Occipital lobe (tissue), 2 donors: ENCODE measurements around the gene OR2T12. TPM values are rescaled to one million over a fixed set of nuclear protein-coding genes. Genes with fewer than 3 reads are reported as not detected.
"Not testable (repeated sequence)": the region's sequence is repeated elsewhere in the genome, so short reads cannot be mapped to it uniquely, and the experiment has no call there.

Experiments
- DNase-seq: peaks from one replicate; lab custom pipeline; 2025; lab: John Stamatoyannopoulos, UW
- total RNA-seq: library from RNA; depleted of rRNA; stranded (reverse); fragments of >200 nt; gene quantifications from one replicate; pipeline ENCODE4 v1.2.3, GENCODE V29; 2014

Gene OR2T12, protein sequence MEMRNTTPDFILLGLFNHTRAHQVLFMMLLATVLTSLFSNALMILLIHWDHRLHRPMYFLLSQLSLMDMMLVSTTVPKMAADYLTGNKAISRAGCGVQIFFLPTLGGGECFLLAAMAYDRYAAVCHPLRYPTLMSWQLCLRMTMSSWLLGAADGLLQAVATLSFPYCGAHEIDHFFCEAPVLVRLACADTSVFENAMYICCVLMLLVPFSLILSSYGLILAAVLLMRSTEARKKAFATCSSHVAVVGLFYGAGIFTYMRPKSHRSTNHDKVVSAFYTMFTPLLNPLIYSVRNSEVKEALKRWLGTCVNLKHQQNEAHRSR
- total RNA-seq = not detected

- DNase-seq = no peak
Observed at GRCh38 chr1:248303324-248303723, at the start of gene OR2T12. TSS of gene OR2T12 (minus strand) at chr1:248303424. CDS start at chr1:248295578, 7,846 bp downstream.

DNA sequence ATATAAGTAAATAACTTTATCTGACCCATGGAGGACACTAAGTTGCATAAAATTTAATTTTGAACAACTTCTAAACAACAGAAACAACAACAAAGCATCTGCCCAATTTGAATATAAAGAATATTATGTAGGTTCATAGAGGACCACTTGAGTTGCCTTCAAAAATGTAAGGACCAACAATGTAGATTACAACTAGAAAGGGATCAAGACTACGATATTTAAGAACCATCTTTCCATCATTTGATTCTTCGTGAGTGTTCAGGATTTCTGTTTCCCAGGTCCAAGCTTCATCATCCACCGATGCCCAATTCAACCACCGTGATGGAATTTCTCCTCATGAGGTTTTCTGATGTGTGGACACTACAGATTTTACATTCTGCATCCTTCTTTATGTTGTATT lies 45.3 kb upstream of the OR2T12 start, which contains the start of gene OR14C36:
TSS of gene OR14C36 (plus strand) at position 301 of the 400 bp plus-strand sequence. CDS start at position 301, 0 bp downstream.
- DNase-seq = no peak

- DNase-seq = no peak
Observed at GRCh38 chr1:248343451-248343850, 40.2 kb upstream of the OR2T12 start.

GRCh38 chr1:248324468-248324867 lies 21.2 kb upstream of the OR2T12 start, which contains the start of gene OR2M7:
TSS of gene OR2M7 (minus strand) at chr1:248324568. CDS start at chr1:248324568, 0 bp downstream.
- no peak for DNase-seq

- DNase-seq = no peak
Observed at GRCh38 chr1:248316796-248317195, 13.6 kb upstream of the OR2T12 start.

DNA sequence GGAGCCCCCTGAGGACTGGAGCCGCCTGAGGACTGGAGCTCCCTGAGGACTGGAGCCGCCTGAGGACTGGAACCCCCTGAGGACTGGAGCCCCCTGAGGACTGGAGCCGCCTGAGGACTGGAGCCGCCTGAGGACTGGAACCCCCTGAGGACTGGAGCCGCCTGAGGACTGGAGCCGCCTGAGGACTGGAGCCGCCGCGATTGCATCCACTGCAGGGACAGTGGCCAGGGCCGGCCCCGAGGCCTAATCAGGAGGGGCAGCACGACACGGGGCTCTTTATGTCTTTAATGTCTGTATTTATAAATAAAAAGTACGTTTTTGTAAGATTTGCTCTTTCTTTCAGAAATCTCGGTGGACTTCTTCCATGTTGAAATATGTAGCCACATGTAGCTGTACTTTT lies 3.5 kb upstream of the OR2T12 start:
- not testable (repeated sequence) for DNase-seq

- DNase-seq = no peak
Observed at GRCh38 chr1:248306103-248306502, 2.9 kb upstream of the OR2T12 start.

- DNase-seq = not testable (repeated sequence)
Observed at GRCh38 chr1:248305672-248306071, 2.4 kb upstream of the OR2T12 start.

- no peak for DNase-seq
Observed at GRCh38 chr1:248288391-248288790, 14.8 kb downstream of the OR2T12 start.

DNA sequence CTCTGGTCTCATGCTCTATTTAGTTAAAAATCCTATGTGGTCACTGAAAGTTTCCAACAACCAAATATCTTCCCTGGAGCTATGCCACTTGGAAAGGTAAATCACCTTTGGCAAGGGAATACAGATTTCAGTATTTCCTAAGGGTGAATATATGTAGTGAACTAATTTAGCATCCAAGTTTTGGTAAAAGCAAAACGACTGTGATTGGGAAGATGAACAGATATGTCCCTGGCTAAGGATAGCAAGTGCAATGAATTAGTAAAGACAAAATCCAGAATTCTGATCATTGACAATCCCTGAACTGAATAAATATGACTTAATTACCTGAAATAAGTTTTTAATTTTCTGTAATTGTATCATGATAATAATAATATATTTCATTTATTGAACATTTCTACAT lies 25.3 kb downstream of the OR2T12 start, which contains the start of gene OR2T33:
TSS of gene OR2T33 (minus strand) at position 101 of the 400 bp plus-strand sequence. CDS start 4,162 bp downstream, outside the sequence.
- no peak for DNase-seq

DNA sequence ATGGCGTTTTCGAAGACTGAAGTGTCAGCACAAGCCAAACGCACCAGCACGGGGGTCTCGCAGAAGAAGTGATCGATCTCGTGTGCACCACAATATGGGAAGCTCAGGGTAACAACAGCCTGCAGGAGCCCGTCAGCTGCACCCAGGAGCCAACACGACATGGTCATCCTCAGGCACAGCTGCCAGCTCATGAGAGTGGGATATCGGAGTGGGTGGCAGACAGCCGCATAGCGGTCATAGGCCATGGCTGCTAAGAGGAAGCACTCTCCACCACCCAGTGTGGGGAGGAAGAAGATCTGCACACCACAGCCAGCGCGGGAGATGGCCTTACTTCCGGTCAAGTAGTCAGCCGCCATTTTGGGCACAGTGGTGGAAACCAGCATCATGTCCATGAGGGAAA lies 30.0 kb downstream of the OR2T12 start:
- not testable (repeated sequence) for DNase-seq

- no peak for DNase-seq
Observed at GRCh38 chr1:248268178-248268577, 35.0 kb downstream of the OR2T12 start.

DNA sequence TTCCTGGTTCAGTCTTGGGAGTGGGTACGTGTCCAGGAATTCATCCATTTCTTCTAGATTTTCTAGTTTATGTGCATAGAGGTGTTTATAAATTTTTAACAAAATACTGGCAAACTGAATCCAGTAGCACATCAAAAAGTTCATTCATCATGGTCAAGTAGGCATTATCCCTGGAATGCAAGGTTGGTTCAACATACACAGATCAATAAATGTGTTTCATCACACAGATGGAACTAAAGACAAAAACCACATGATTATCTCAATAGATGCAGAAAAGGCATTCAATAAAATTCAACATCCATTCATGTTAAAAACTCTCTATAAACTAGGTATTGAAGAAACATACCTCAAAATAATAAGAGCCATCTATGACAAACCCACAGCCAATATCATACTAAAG lies 43.9 kb downstream of the OR2T12 start:
- DNase-seq = not testable (repeated sequence)

DNA sequence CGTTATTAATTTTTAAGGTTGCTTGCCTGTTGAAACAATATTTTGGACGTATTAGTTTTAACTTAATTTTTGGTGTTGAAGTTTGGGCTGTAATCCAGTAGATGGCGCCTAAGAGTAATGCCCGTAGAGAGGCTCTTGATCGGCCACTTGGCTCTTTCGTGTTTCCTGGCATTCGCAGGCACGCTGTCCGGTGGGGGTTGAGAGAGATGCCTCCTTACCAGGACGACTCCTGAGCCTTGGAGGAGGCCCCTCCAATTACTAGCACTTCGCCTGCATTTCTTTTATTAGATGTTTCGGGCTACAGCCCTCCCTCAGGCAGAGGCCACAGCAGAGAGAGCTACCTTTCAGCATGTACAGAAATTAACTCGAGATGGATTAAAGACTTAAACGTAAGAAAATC lies 60.0 kb downstream of the OR2T12 start:
- DNase-seq = no peak

Other genes starting within 250 kb of the OR2T12 start
- gene OR2L13, start 208.2 kb downstream of the OR2T12 start, total RNA-seq = 3.4 TPM
- gene OR2M5, start 158.3 kb downstream of the OR2T12 start, total RNA-seq = not detected
- gene OR2M2, start 128.6 kb downstream of the OR2T12 start, total RNA-seq = not detected
- 0.16 TPM for gene OR2M3, start 106.2 kb downstream of the OR2T12 start, total RNA-seq
- 0.31 TPM for gene OR2M4, start 72.0 kb downstream of the OR2T12 start, total RNA-seq
- not detected for gene OR2T33, start 25.4 kb downstream of the OR2T12 start, total RNA-seq
- gene OR2M7, start 21.1 kb upstream of the OR2T12 start, total RNA-seq = not detected
- gene OR14C36, start 45.4 kb upstream of the OR2T12 start, total RNA-seq = not detected
- not detected for gene OR2T4, start 58.2 kb upstream of the OR2T12 start, total RNA-seq
- 0.31 TPM for gene OR2T6, start 72.3 kb upstream of the OR2T12 start, total RNA-seq
- gene OR2T1, start 99.6 kb upstream of the OR2T12 start, total RNA-seq = not detected
- gene OR2T2, start 142.2 kb upstream of the OR2T12 start, total RNA-seq = not detected
- not detected for gene OR2T3, start 169.9 kb upstream of the OR2T12 start, total RNA-seq
- gene OR2T5, start 185.2 kb upstream of the OR2T12 start, total RNA-seq = not detected
- gene OR2G6, start 204.6 kb upstream of the OR2T12 start, total RNA-seq = not detected